Adipose tissue (tissue), 3 donors: ENCODE results near the gene ICAM2. TPM values are rescaled to one million over a fixed set of nuclear protein-coding genes. Genes with fewer than 3 reads are reported as not detected.

Experiments
- H3K27ac ChIP-seq: one replicate; pipeline ENCODE4 v1.5.1; 2013; ENCODE audit warnings: low read depth, low read length
- WGBS, 3 donors: extraction: QIAGEN DNeasy Blood & Tissue Kit; methylation state at CpG; one replicate each; pipeline ENCODE4 v1.1.7; 2013; 5-methylcytosine and 5-hydroxymethylcytosine counted together
- polyA plus RNA-seq, 3 donors: library from polyadenylated mRNA; stranded (reverse); fragments of 200-250 nt; gene quantifications; one replicate each; pipeline ENCODE4 v1.2.3, GENCODE V29; 2013
- donor health status: healthy with polysubstance abuse.
- donor health status: Bipolar disorder and iron deficiency.
- donor health status: healthy.

Gene ICAM2
- polyA plus RNA-seq, 3 donors, result 13.0 to 87.0 (median 63.9) TPM

GRCh38 chr17:64001763-64002529 lies 18.5 kb downstream of the ICAM2 start:
- no peak overlapping the region for H3K27ac ChIP-seq
- WGBS, 3 donors, result 60 to 88% (median 64%) methylated on average over 14 of the region's 14 CpGs

- H3K27ac ChIP-seq, result no peak overlapping the region
- 72 to 91% (median 80%) methylated on average over 7 of the region's 7 CpGs for WGBS, 3 donors
Observed at GRCh38 chr17:64001091-64001579, 19.3 kb downstream of the ICAM2 start.

- no peak overlapping the region for H3K27ac ChIP-seq
- 80 to 86% (median 83%) methylated on average over 24 to 25 of the region's 25 CpGs for WGBS, 3 donors
Observed at GRCh38 chr17:63999680-64000531, 20.5 kb downstream of the ICAM2 start.

- WGBS, 3 donors, result 19 to 31% (median 20%) methylated on average over 24 to 33 of the region's 33 CpGs
- H3K27ac ChIP-seq, result no peak overlapping the region
Observed at GRCh38 chr17:63998721-63999679, 21.4 kb downstream of the ICAM2 start.

GRCh38 chr17:63998050-63998720 lies 22.2 kb downstream of the ICAM2 start, which contains the start of gene PRR29:
TSS of gene PRR29 (plus strand) at chr17:63998351. CDS start at chr17:63998365, 14 bp downstream.
- no peak within 1 kb of the TSS for H3K27ac ChIP-seq
- 1 to 2% (median 1%) methylated on average over 30 to 43 of the region's 43 CpGs for WGBS, 3 donors

GRCh38 chr17:63997341-63998048 lies 22.9 kb downstream of the ICAM2 start:
- no peak overlapping the region for H3K27ac ChIP-seq
- WGBS, 3 donors, result 14 to 22% (median 16%) methylated on average over 18 to 19 of the region's 19 CpGs

- 92 to 95% (median 93%) methylated on average over 11 of the region's 11 CpGs for WGBS, 3 donors
Observed at GRCh38 chr17:63996430-63997182, 23.8 kb downstream of the ICAM2 start.

GRCh38 chr17:63995626-63996025 lies 24.8 kb downstream of the ICAM2 start:
- no peak overlapping the region for H3K27ac ChIP-seq
- WGBS, 3 donors, result 88 to 89% (median 88%) methylated on average over 5 of the region's 5 CpGs

More at GRCh38 chr17:63996430-63997182, 23.8 kb downstream of the ICAM2 start:
- H3K27ac ChIP-seq, result no peak overlapping the region

GRCh38 chr17:63993368-63993985 lies 27.0 kb downstream of the ICAM2 start:
- 77 to 90% (median 84%) methylated on average over 3 of the region's 3 CpGs for WGBS, 3 donors
- peak overlapping the region; percentile 24 for H3K27ac ChIP-seq

GRCh38 chr17:63991611-63992010 lies 28.8 kb downstream of the ICAM2 start:
- H3K27ac ChIP-seq, result no peak overlapping the region

GRCh38 chr17:63989622-63990345 lies 30.6 kb downstream of the ICAM2 start:
- WGBS, 3 donors, result 76 to 87% (median 86%) methylated on average over 21 of the region's 21 CpGs
- H3K27ac ChIP-seq, result no peak overlapping the region

More at GRCh38 chr17:63991611-63992010, 28.8 kb downstream of the ICAM2 start:
- WGBS, 3 donors, result 86 to 89% (median 88%) methylated on average over 11 of the region's 11 CpGs

- WGBS, 3 donors, result 43 to 74% (median 63%) methylated on average over 33 to 35 of the region's 35 CpGs
- no peak overlapping the region for H3K27ac ChIP-seq
Observed at GRCh38 chr17:63988741-63989621, 31.5 kb downstream of the ICAM2 start.

GRCh38 chr17:63988127-63988478 lies 32.3 kb downstream of the ICAM2 start:
- WGBS, 3 donors, result 92 to 98% (median 98%) methylated on average over 5 of the region's 5 CpGs
- no peak overlapping the region for H3K27ac ChIP-seq
